Caco-2 (cell line): ENCODE data around the gene HACD2. TPM values are rescaled to one million over a fixed set of nuclear protein-coding genes. Genes with fewer than 3 reads are reported as not detected.

Source experiments
- BruUV-seq: library from RNA; stranded (reverse); fragments of 400-500 nt; replicated peaks from 2 replicates; lab custom pipeline; 2021; lab: Mats Ljungman, UMichigan
- CTCF ChIA-PET: fragments of 300-600 bp; sonication (Branson Sonifier 250); formaldehyde crosslinking; loops from one replicate; lab custom pipeline; 2022; ENCODE audit warnings: antibody characterized with exemption; lab: Charles Lee
- POLR2A ChIA-PET: fragments of 300-600 bp; sonication (Branson Sonifier 250); formaldehyde crosslinking; loops from one replicate; lab custom pipeline; 2022; ENCODE audit warnings: antibody characterized with exemption; lab: Charles Lee
- DNase-seq, 2 experiments: peaks; one replicate each; pipeline versions ENCODE4 v3.0.0 to v3.0.0-alpha.2; 2020 to 2022
- H3K27me3 ChIP-seq: replicated peaks from 2 replicates; pipeline ENCODE4 v1.6.0; 2011; ENCODE audit warnings: low read length; ENCODE audit not compliant: control insufficient read depth, insufficient read depth
- H3K36me3 ChIP-seq: 2 replicates; pipeline ENCODE4 v1.5.1; 2011; ENCODE audit warnings: low read length; ENCODE audit not compliant: control insufficient read depth, insufficient read depth
- H3K4me1 ChIP-seq: fragments of 250-450 bp; sonication (Bioruptor Pico); 2 replicates; pipeline ENCODE4 v1.5.1; 2020; ENCODE audit warnings: mild to moderate bottlenecking
- H3K4me3 ChIP-seq: 2 replicates; pipeline ENCODE4 v1.5.1; 2011; ENCODE audit warnings: low read depth, mild to moderate bottlenecking, control low read depth, low read length
- H3K9me3 ChIP-seq: fragments of 250-450 bp; sonication (Bioruptor Pico); 2 replicates; pipeline ENCODE4 v1.5.1; 2020; ENCODE audit warnings: mild to moderate bottlenecking, moderate library complexity
- H3K27ac Mint-ChIP-seq: one replicate; pipeline ENCODE4 v1.8.0; 2022; ENCODE audit warnings: mixed read lengths; ENCODE audit not compliant: unreplicated experiment
- H3K27me3 Mint-ChIP-seq: one replicate; pipeline ENCODE4 v1.8.0; 2022; ENCODE audit warnings: mixed read lengths; ENCODE audit not compliant: insufficient read depth, unreplicated experiment
- H3K36me3 Mint-ChIP-seq: one replicate; pipeline ENCODE4 v1.8.0; 2022; ENCODE audit warnings: mild to moderate bottlenecking, mixed read lengths; ENCODE audit not compliant: insufficient read depth, unreplicated experiment
- H3K4me1 Mint-ChIP-seq: one replicate; pipeline ENCODE4 v1.8.0; 2022; ENCODE audit warnings: low read depth, mixed read lengths; ENCODE audit not compliant: unreplicated experiment
- H3K4me3 Mint-ChIP-seq: one replicate; pipeline ENCODE4 v1.8.0; 2022; ENCODE audit warnings: mild to moderate bottlenecking, moderate library complexity, mixed read lengths; ENCODE audit not compliant: unreplicated experiment
- H3K9me3 Mint-ChIP-seq: one replicate; pipeline ENCODE4 v1.8.0; 2022; ENCODE audit warnings: mixed read lengths; ENCODE audit not compliant: unreplicated experiment
- intact Hi-C: fragments of 100-400 bp; cut with micrococcal nuclease; formaldehyde crosslinking; loops from one replicate; pipeline ENCODE4 v1.10.0; 2022; ENCODE audit not compliant: unreplicated experiment
- total RNA-seq: library from RNA; stranded (reverse); gene quantifications from 2 replicates; pipeline ENCODE4 v1.2.3, GENCODE V29; 2022
- TF ChIP-seq, protein P1 (sequence below), 2 experiments: fragments of 200-600 bp in 1 of 2; IDR thresholded peaks; 1 replicate in 1 of 2; 2 replicates in 1 of 2; pipeline versions ENCODE4 v1.5.1 to v1.8.0; 2011 to 2022; ENCODE audit warnings: antibody characterized with exemption in 1 of 2, control low read depth in 1 of 2, inconsistent platforms in 1 of 2, low read depth in 1 of 2, low read length in 1 of 2, mild to moderate bottlenecking in 1 of 2, moderate library complexity in 1 of 2; ENCODE audit not compliant: insufficient read depth in 1 of 2, severe bottlenecking in 1 of 2, unreplicated experiment in 1 of 2

Gene HACD2
- total RNA-seq, 1 experiment from 2014 or later = 92.5 TPM

DNA sequence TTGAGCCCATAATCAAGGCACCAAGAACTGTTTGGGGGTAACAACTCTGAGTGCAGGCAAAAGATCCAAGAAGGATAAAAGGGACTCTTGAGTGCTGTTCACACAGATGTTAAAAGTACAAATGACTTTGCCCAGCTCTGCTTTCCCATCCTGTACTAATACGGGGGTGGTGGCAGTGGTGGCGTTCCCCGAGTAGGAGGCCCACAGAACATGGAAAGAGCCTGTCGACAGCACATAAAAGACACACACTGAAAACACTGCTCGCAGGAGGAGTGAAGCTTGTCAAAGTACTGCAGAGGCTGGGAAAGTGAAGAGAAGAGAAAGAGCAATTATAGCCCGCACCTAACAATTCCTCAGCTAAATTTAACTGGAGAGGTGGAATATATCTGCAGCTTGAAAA is 40.9 kb downstream of the HACD2 start:
- POLR2A ChIA-PET = no interaction called here
- intact Hi-C loops = no loop called here
- no peak overlapping the region for H3K4me3 ChIP-seq

DNA sequence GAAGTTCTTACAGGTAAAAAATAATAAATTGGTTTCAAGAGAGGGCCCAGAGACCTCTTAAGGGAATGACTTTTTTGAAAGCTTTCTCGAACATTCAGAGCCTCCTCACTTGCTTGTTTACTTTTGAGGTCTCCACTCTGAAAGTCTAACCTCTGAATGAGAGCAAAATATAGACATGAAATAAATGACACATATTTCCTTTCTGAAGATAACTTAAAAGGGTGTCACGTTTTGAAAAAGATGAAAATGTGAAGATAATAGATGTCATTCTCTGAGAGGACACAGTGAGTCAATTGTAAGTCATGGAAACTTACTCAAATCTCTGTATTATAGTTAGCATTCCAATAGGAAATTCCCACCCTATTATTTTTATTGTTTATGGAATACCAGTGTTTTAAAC is 44.6 kb downstream of the HACD2 start:
- Mint-ChIP-seq H3K9me3 (no peaks in the 10 kb centered on the region), H3K4me1 (no peaks in the 10 kb centered on the region), H3K36me3 (peaks cover 10% of the 10 kb centered on the region), H3K4me3 (no peak overlapping the region), H3K27me3 (no peaks in the 10 kb centered on the region), H3K27ac (no peak overlapping the region)
- POLR2A ChIA-PET = no interaction called here
- CTCF ChIA-PET = no interaction called here
- intact Hi-C loops = no loop called here
- no peak for DNase-seq
- H3K36me3 ChIP-seq = no peaks in the 10 kb centered on the region
- TF ChIP-seq, protein P1, sequence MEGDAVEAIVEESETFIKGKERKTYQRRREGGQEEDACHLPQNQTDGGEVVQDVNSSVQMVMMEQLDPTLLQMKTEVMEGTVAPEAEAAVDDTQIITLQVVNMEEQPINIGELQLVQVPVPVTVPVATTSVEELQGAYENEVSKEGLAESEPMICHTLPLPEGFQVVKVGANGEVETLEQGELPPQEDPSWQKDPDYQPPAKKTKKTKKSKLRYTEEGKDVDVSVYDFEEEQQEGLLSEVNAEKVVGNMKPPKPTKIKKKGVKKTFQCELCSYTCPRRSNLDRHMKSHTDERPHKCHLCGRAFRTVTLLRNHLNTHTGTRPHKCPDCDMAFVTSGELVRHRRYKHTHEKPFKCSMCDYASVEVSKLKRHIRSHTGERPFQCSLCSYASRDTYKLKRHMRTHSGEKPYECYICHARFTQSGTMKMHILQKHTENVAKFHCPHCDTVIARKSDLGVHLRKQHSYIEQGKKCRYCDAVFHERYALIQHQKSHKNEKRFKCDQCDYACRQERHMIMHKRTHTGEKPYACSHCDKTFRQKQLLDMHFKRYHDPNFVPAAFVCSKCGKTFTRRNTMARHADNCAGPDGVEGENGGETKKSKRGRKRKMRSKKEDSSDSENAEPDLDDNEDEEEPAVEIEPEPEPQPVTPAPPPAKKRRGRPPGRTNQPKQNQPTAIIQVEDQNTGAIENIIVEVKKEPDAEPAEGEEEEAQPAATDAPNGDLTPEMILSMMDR (IDR thresholded peaks at IDR 0.05; ENCODE audit: insufficient read depth in 1 of 2, low read depth in 1 of 2, low read length in 1 of 2, severe bottlenecking in 1 of 2, unreplicated experiment in 1 of 2) = no peak
- H3K4me3 ChIP-seq = no peak overlapping the region
- H3K4me1 ChIP-seq = no peaks in the 10 kb centered on the region
- no peaks in the 10 kb centered on the region for H3K9me3 ChIP-seq
- no peaks in the 10 kb centered on the region for H3K27me3 ChIP-seq
- no TSS peak for BruUV-seq

More for the DNA sequence above, 40.9 kb downstream of the HACD2 start:
- H3K27me3 ChIP-seq = no peaks in the 10 kb centered on the region
- no TSS peak for BruUV-seq
- DNase-seq = no peak
- Mint-ChIP-seq H3K27ac (no peak overlapping the region), H3K9me3 (no peaks in the 10 kb centered on the region), H3K27me3 (no peaks in the 10 kb centered on the region), H3K36me3 (peaks cover 4% of the 10 kb centered on the region), H3K4me1 (no peaks in the 10 kb centered on the region), H3K4me3 (no peak overlapping the region)
- H3K36me3 ChIP-seq = no peaks in the 10 kb centered on the region
- CTCF ChIA-PET = no interaction called here
- TF ChIP-seq, protein P1 (IDR thresholded peaks at IDR 0.05; ENCODE audit: insufficient read depth in 1 of 2, low read depth in 1 of 2, low read length in 1 of 2, severe bottlenecking in 1 of 2, unreplicated experiment in 1 of 2) = no peak
- no peaks in the 10 kb centered on the region for H3K9me3 ChIP-seq
- no peaks in the 10 kb centered on the region for H3K4me1 ChIP-seq

DNA sequence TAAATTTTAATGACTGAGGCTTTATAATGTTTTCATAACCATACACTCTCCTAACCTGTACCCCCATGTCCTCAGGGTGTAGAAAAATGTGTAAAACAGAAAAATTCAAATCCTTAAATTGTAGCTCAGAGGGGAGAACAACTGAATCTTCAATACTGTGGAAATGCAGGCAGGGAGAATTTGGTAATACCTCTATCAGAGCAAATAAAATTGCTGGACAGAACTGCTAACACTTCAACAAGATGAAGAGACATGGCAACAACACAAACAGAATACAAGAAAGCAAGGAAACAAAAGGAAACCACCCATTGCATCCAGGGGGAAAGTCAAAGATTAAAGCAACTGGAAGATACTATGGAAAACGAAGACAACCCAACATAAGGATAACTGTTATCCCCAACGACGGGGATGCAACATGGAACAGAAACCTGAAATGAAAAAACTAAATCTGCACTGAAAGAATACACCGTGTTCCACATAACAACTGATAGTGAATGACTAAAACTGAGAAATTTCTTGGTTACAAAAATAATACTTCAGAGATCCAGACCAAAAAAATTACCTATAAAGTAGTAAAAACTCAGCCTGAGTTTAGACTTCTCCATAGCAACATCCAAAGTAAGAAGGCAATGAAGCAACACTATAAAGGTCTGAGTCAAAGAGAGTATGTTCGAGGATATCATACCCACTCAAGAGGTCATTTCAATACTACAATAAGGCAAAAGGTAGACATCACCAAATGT is 48.5 kb downstream of the HACD2 start:
- no peak for DNase-seq
- H3K27me3 ChIP-seq = no peaks in the 10 kb centered on the region
- Mint-ChIP-seq H3K27me3 (no peaks in the 10 kb centered on the region), H3K9me3 (no peaks in the 10 kb centered on the region), H3K4me1 (no peaks in the 10 kb centered on the region), H3K36me3 (peaks cover 14% of the 10 kb centered on the region), H3K4me3 (no peak overlapping the region), H3K27ac (no peak overlapping the region)
- no peaks in the 10 kb centered on the region for H3K36me3 ChIP-seq
- H3K4me1 ChIP-seq = no peaks in the 10 kb centered on the region
- TF ChIP-seq, protein P1 (IDR thresholded peaks at IDR 0.05; ENCODE audit: insufficient read depth in 1 of 2, low read depth in 1 of 2, low read length in 1 of 2, severe bottlenecking in 1 of 2, unreplicated experiment in 1 of 2) = no peak
- BruUV-seq = no TSS peak
- no peak overlapping the region for H3K4me3 ChIP-seq
- H3K9me3 ChIP-seq = no peaks in the 10 kb centered on the region
- POLR2A ChIA-PET = no interaction called here
- intact Hi-C loops = no loop called here
- CTCF ChIA-PET = no interaction called here
